ENCODE data around the gene FLRT1.

- no peak for TF ChIP-seq CTCF (IDR thresholded peaks at IDR 0.05)
- no peak for TF ChIP-seq POLR2A (IDR thresholded peaks at IDR 0.05)
These were observed 16.7 kb downstream of the FLRT1 start for GRCh38 chr11:64052436-64052835.

Measured in testis (tissue), 2 donors.